ENCODE results near the gene GPC6.

GPC6 gene

DNA sequence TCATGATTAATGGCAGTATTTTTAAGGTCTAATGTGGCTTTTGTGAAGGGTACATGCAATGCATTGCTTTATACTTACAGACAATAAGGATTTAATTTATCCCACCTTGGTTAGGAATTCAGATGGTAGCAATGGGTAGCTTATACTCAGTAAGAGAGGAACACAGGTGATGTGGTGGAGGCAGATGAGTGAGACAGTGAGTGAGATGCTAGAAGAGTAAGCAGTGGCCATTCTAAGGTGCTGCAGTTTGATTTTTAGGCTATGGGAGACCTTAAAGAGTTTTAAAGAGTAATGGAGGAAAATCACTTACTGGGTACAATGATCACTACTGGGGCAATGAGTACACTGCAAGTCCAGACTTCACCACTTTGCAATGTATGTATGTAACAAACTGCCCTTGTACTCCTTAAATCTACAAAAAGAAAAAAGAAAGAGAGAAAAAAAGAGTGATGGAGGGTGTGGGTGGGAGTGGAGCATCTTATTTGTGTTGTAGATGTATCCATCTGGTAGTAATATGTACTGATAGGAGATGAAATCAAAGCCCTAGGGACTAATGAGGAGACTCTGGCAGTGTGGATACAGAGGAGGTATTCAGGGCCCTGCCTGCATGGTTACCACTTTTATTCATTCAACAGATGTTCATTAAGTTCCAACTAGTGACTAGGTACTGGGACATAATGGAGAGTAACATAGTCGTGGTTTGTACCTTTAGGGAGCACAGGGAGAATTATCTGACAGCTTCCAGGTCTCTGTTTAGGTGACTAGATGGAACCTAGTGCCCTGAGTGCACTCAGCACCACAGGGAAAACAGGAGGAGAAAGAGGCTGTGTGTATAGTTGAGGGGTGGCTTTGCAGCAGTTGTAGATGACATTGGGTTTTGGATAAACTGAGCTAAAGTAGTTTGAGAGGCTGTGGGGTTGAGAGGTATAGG, 99.0 kb downstream of the GPC6 start:
- DNase-seq, result no peak

DNA sequence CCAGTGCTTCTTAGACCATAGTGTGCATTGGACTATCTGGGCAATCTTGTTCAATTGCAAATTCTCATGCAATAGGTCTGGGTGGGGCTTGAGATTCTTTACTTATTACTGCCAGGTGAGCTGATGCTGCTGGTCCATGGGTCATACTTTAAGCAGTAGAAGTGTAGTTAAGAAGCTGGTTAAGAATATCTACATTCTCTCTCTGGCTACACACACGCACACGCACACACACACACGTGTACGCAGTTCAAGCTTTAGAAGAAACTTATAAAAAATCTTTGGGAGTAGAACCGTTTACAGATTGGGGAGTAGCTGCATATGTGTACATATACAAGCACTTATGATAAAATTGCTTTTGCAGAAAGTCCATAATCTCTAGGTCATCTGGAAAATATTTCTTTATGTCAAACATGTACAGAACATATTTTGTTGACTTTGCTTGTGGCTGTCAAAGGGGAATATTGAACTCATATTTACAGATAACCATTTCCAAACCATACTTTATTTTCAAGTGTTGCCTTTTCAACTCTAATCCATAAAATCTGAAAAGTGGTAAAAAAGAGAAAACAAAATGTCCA, 99.7 kb downstream of the GPC6 start:
- no peak for DNase-seq

DNA sequence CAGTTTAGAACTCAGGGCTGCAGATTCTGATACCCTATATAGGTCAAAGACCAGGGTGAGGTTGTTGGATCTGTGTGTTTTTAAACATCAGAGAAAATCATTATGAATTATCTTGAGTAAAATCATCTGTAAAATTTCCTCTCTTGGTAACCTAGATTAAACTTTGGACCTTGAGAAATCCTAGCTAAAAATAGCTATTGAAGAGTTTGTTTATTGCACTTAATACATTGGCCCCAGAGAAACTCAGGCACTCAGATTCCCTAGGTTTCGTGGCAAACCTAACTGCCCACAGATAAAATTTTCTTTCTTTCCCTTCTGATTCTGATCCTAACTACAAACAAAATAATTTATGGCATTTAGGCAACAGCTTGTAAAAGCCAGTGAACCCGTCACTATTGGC, 102.3 kb downstream of the GPC6 start:
- no peak for DNase-seq

DNA sequence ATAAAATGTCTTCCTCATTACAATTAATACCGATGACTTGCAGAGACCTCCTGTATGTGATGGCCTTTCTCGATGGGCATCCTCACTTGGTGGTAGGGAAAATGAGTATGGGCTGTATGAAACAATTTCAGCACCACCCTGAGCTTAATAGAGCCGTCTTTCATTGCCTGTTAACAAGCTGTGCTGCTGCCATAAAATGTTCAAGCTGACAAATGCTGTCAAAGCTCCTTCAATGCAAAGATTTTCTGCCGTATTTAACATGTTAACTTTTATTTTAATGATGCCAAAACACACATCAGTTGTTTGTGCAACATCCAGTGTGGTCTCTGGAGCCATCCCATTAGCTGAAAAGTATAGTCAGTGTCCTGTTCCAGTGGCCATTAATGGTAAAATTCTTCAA, 110.1 kb downstream of the GPC6 start:
- no peak for DNase-seq

DNA sequence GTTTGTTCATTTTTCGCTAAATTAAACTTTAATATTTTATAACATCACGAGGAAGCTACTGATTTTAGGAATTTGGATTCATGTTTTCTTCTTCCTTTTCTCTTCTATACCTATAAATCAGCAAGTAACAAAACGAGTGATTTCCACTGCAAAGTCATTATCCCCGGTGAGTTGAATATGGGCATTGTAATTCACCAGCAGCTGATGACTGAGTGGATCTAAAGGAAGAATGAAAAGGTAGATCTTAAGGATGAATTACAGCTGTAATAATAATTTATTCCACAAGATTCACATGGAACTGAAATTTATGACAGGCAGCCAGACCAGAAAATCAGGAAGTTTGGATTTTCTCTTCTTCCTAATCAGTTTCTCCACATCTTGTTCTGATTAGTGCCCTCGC, 111.4 kb downstream of the GPC6 start:
- no peak for DNase-seq

DNA sequence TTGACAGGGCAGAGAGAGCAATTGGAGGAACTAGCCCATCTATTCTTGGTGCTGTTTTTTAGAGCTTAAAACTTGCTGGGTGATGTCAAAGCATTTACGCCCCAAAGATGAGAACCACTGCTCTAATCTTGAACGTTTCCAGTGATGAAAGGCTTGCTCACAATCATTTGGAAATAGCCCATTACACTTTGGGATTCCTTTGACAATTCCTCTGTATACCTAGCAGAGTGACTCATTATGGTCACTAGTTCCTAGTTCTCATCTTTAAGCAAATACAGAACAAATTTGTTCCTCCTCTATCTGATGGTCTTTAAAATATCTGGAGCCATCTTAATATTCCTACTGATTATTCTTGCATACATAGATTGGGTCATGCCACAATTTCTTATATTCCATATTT, 112.3 kb downstream of the GPC6 start:
- DNase-seq, result no peak

DNA sequence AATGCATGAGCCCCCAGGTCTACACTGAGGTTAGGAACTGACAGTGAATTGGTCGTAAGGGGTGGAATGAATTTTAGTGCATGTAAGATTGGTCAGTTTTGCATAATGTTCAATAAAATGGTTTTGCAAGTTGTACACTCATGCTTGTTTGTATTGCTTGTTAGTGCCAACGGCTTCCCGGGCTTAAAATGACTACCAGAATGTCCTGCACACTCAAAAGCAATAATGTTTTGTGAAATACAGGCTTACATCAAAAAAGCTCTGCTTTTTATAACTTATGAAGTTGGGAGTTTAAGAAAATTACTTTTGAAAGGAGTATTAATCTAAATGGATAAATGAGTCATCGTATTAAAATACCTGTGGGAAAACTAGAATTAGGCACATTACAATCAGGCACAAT, 112.9 kb downstream of the GPC6 start:
- DNase-seq, result no peak

DNA sequence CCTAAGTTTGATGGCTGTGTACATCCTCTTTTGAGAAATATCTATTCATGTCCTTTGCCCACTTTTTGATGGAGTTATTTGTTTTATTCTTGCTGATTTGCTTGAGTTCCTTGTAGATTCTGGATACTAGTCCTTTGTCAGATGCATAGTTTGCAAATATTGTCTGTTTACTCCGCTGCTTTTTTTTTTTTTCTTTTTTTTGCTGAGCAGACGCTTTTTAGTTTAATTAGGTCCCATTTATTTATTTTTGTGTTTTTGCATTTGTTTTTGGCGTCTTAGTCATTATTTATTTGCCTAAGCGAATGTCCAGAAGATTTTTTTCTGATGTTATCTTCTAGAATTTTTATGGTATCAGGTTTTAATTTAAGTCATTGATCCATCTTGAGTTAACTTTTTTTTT, 114.9 kb downstream of the GPC6 start:
- no peak for DNase-seq

DNA sequence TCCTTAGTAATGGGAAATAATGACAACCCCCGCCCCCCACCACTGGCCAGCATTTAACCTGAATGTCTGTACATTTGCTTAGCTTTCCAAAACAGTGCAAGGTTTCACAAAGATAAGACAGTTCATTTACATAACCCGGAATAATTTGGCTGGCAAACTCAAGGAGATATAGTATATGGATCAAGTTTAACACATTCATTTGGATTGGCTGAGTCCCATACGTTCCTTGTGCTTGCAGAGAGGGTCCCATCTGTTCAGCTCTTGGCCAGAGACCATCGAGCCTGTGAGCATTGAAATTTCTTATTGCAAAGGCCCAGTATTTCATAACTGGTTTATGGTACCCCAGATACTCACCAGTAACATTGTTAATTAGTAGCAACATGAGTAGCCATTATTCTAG, 116.5 kb downstream of the GPC6 start:
- no peak for DNase-seq

DNA sequence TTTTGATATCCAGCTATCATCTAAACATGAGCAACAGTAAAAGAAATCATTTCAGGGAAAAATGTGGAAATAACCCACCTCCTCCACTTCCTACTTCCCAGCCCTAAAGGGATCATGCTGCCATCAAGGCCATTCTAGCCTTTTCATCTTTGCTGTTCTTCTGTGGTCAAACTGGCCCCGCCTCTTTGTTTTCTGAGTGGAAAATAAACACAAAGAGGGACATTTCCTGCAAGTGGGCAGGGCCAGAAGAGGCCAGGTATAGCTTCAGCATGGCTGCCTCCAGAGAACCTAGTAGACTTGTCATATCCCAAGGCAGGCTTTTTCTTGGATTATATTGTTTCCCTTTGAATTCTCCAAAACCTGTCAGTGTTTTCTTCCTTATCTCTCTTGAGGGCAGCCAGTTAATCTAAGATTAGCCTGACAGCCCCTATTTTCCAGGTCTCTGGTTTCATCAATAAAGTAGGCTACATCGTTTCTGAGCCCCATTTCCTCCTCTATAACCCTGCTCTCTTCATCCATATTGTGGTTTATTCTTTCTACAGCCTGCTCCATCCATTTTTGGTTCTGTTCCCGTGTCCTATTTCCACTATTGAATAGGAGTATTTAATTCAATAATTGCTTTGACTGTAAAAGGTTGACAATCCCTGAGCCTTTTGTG, 117.6 kb downstream of the GPC6 start:
- no peak for DNase-seq

DNA sequence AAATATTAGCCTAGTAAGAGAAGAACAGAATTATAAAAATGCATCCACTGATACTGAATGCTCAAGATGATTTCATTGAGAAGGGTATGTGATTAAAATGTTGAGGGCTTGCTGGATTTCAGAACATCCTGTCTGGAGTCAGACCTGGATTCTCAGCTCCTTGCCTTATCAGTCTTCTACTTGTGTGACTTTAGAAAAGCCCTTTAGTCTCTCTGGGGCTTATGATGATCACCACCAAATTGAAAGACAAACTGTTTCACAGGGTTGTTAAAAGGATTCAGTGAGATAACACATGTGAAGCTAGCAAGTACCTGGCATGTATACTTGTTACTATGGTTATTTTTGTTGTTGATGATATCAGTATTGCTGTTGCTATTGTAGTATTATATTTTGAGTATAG, 118.4 kb downstream of the GPC6 start:
- DNase-seq, result no peak

DNA sequence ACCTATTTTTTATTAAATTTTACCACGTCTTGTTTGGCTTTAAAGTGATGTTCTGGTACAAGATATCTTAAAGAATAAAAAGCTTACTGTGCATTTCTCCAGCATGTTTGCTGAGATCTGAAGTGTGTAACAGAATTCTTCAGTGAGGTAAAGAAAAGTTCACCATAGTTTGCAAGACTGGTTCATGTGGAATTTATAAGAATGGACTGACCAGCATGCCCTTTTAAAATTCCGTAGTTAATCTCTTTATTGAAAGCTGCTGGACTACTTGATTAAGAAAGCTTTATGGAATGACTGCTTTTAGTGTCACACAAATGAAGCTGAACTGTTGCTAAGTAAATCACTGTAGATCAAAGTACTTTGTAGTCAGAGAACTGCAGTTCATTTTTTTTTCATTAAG, 119.2 kb downstream of the GPC6 start:
- no peak for DNase-seq

DNA sequence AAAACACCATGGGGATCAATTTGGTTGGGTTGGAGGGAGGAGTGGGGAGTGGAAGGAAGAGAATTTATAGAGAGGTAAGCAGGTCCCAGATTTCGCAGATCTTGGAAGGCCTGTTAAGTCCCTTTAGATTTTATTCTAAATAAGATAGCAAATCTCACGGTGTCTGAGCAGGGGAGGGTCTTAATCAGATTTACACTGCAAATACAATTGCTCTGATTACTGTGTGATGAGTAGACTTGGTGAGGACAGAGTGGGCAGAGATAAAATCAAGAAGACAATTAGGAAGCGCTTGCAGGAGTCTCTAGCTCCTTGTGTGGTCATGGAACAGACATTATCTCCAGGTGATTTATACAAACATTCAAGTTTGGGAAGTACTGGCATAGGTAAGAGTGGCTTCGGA, 126.0 kb downstream of the GPC6 start:
- no peak for DNase-seq

DNA sequence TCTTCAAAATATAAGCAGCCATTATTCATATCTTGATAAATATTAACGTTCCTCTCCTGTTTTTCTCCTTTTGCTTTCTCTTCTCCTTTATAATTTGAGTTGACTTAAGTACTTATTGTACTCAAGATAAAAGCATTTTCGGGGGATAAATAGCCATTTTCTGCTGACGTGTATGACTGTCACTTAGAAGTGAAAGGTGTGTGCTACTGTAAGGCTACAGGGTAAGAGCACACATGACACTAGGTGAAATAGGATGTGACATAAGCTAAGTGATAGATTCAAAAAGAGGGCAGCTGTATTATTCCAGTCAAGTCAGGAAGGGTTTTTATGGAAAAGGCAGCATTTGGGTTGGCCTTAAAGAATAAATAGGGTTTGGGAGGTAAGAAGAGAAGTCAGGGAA, 128.5 kb downstream of the GPC6 start:
- no peak for DNase-seq

DNA sequence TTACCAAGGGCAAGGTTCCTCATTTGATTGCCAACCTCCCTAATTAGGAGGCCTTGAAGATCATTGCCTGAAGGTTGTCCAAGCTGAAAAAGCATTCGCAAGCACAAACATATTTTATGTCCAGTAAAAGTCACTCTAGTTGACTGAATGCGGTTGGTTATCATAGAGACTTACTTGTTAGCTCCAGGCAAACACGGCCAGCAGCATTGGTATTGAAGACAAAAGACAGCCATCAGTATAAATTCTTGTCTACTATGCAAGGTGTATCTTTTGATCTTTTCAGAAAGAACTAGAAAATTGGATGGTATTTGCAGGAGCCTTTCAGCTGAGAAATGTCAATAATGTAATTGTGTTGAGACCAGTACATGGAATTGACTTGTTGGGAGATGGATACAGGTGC, 129.9 kb downstream of the GPC6 start:
- DNase-seq, result no peak

DNA sequence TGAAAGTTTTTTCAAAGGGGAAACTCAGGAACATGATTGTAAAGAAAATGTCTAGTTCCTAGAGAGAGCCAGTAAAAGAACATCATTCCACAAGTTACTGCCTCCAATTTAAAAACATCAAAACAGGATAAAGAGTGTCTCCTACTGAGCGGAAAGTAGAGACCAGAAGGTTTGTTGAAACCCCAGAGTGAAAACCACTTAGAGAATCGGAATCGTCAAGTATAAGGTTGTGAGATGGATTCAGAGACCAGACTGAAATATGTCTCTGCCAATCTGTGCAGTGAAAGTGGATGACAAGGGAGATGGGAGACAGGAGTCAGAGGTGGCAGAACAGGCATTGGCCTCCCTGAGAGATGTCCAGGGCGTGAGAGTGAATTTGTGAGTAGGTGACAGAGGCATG, 133.4 kb downstream of the GPC6 start:
- no peak for DNase-seq

DNA sequence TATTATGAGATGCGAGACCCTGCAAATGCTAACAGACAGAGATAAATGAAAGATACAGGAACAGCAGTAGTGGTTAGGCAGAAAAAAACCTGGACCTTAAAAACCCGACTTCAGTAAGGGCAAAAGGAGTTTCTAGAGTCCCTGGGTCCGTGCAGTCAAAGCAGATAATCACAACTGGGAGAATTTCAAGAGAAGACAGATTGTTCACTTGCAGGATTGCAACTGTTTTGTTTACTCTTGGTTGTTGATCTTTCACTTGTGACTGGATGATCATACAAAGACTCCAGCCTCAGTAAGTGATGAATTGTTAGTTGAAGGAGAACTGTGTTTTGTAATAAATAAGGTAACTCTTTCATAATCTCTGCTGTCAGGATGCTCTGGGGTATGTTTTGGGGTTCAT, 135.1 kb downstream of the GPC6 start:
- no peak for DNase-seq

DNA sequence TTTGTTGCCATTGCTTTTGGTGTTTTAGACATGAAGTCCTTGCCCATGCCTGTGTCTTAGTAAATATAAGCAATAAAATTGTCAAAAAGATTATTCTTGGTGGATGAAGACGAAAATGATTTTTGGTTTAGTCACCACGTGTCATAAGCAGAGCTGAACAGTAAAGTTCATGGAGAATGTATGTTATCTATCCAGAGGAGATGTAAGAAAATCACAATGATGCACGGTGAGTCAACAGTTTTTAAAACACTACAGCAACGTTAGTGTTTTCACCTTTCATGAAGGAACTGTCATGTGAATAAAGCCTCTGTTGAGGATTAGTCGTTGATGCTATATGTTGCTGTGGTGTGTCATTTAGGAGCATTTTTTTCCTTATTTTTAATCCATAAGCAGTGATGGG, 137.6 kb downstream of the GPC6 start:
- no peak for DNase-seq

DNA sequence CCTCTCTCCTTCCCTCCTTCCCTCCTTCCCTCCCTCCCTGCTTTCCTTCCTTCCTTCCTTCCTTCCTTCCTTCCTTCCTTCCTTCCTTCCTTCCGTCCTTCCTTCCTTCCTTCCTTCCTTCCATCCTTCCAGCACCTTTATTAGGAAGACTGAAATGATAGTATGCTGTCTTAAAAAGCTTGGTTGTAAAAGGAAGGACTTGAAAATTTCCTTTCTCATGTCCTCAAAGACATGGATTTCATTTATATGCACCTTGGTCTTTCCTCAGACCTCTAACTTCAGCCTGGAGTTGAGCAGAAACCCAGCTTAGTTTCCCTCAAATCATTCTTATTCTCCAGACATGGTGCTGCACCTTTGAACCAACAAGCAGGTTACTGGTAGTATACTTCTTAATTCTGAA, 141.7 kb downstream of the GPC6 start:
- no peak for DNase-seq

DNA sequence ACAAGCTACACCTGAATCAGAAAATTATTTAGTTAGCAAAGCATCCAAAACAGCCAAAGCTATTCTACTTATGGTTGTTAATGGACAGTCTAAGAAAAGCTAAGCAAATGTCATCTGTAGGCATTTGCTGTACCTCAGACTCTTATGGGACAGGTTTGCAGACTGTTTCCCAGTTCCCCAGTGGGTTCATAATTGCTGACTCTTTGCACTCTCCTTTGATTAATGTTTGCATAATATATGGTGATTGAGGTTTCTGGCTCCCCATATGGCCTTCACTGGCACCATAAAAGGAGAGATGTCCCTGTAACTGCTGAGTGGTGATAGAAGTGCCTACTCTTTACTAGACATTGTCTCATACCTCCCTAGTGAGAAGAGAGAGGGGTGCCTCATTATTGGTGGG, 142.1 kb downstream of the GPC6 start:
- DNase-seq, result no peak

DNA sequence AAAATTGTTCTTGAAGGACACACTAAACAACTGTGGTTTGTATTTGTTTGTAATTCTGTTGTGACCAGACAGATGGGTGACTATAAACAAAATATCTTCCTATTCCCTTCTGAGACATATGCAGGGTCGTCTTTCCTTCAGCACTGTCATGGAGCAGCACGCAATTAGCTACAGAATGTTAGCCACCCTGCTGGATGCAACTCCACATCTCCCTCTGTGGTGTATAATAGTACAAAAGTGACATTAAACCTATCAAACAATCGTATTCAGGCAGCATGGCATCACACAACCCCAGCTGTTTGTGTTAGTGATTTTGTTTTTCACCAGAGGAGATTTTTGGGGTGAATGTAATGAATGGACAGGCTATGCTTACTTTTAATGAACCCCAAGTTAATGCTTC, 146.2 kb downstream of the GPC6 start:
- no peak for DNase-seq

DNA sequence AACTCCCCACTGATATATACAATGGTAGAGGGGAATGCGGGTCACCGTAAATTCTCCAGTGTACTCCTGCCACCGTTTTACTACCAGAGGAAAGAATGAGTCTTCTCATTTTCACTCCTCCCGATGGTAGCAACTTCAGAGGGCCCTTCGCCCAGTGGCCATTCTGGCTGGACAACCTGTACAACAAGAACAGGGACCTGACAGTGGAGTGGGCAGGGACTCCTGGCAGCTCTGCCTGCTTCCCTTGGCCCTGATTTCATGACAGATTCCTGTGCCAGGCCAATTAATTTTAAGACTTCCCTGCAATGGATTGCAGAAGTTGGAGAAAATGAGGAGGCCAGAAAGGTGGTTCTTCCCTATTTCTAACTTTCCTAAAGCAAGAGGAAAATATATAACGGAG, 148.9 kb downstream of the GPC6 start:
- no peak for DNase-seq

DNA sequence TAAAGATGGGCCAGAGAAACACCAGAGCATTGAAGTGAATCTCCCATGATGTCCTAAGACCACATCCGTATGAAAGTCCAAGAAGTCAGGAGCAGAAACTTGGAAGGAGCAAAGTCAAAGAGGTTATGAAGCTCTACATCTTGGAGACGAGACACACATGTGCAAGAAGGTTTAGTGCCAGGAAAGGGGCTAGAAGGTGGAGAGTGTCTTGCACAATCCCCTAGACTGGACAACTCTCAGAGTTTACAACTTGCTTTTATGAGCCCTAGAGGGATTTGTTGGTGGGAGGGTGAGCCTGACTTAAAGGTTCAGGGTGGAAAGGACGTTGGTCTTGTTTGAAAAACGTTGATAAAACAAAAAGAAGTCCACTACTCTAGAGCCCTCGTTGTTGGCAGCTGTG, 150.6 kb downstream of the GPC6 start:
- no peak for DNase-seq

DNA sequence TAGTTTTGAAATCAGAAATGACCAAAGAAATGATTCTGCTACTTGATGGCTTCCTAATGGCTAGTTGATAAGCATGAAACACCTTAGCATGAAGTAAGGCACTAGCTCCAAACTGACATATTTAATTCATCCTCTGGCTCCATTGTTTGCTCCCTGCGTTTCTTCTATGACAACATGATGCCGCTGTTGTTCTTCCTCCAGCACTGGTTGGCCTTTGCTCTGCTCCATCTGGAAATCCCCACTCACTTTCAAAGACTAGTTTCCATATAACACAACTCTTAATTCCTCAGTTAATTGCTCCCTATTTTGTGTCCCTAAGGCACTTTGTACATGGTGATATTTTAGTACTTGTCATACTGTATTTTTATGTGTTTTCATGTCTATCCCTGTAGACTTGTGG, 151.6 kb downstream of the GPC6 start:
- no peak for DNase-seq
